ENCODE measurements around the gene ASB7. TPM values are rescaled to one million over a fixed set of nuclear protein-coding genes. Genes with fewer than 3 reads are reported as not detected.

The ASB7 gene
- total RNA-seq, 1 experiment from 2014 or later = 12.9 TPM

DNA sequence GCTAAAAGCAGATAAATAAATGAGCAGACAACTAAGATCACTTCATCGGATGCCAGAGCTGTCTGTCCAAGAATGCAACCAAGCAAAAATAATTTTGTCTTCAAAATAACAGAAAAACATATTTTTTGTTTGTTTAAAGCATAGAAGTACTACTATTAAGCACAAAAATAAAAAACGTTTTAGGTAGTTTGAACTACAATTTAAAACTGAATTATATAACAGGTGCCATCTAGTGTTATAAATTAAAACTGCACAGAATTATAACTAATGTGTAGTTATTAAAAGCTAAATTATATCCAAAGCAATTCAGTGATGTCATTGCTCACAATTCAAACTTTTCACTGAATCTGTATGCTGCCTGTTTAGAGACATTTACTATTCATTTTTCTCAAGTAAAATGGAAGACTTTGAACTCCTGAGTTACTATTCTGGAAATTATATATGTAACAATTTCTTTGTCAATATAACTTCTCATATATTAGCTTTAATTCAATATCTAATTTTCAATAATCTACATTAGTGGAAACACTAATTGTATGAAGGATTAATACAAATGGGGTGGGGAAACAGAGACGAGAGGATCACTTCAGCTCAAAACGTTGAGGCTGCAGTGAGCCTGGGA is 29.9 kb upstream of the ASB7 start:
- H3K27ac Mint-ChIP-seq = no peak overlapping the region
- POLR2A ChIA-PET = no interaction called here
- no peak for TF ChIP-seq ZNF396 (CRISPR knock-in tag; IDR thresholded peaks at IDR 0.05; ENCODE audit: borderline replicate concordance)
- no peak for TF ChIP-seq NR3C1 (CRISPR knock-in tag; conservative IDR thresholded peaks at IDR 0.05; ENCODE audit: low read depth)
- no peak for TF ChIP-seq GTF2I (CRISPR knock-in tag; conservative IDR thresholded peaks at IDR 0.05)
- TF ChIP-seq JUN (CRISPR knock-in tag; IDR thresholded peaks at IDR 0.05) = no peak
- no peak for TF ChIP-seq FOXJ3 (CRISPR knock-in tag; IDR thresholded peaks at IDR 0.05; ENCODE audit: borderline replicate concordance)

DNA sequence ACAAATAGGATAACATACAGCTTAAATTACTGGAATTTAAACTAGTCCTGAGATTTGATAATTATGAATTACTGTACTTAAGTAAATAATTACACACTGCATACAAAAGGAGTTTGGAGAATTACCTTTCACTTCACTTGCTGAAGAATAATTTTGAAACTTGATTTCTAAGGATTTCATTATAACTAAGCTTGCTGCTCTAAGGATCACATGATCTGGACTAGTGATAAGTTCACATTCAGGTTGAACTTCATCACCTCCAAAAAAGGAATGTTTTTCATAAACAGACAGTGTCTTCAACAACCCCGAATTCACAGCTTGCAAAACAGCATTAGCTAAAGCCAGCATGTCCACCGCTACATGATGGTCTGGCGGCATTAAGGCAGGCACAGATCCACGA is 28.9 kb upstream of the ASB7 start:
- H3K36me3 Mint-ChIP-seq = peaks cover 16% of the 10 kb centered on the region
- no peak overlapping the region for H3K27ac Mint-ChIP-seq
- no peaks in the 10 kb centered on the region for H3K27me3 Mint-ChIP-seq (ENCODE audit: low read depth)
- DNase-seq (ENCODE audit: low spot score) (no peak), ATAC-seq (no peak)
- ChIA-PET CTCF (interaction anchor here (0.7 to 1.8 kb wide), 2 partner anchors 223 to 442 kb away, joined by 4 to 9 read pairs; no protein-coding TSS in a partner anchor), POLR2A (no interaction called here)
- TF ChIP-seq ETV6 (CRISPR knock-in tag; IDR thresholded peaks at IDR 0.05) (no peak), NR1H2 (CRISPR knock-in tag; IDR thresholded peaks at IDR 0.05) (no peak), NFYB (CRISPR knock-in tag; conservative IDR thresholded peaks at IDR 0.05; ENCODE audit: low read depth) (no peak), ZNF121 (CRISPR knock-in tag; IDR thresholded peaks at IDR 0.05) (no peak), NFATC4 (CRISPR knock-in tag; IDR thresholded peaks at IDR 0.05) (no peak), ZNF671 (CRISPR knock-in tag; IDR thresholded peaks at IDR 0.05) (no peak), TEAD1 (CRISPR knock-in tag; IDR thresholded peaks at IDR 0.05) (no peak), ZNF219 (CRISPR knock-in tag; IDR thresholded peaks at IDR 0.05; ENCODE audit: borderline replicate concordance) (no peak), ZNF263 (CRISPR knock-in tag; IDR thresholded peaks at IDR 0.05; ENCODE audit: low read depth) (no peak)
- TF ChIP-seq, protein P1, sequence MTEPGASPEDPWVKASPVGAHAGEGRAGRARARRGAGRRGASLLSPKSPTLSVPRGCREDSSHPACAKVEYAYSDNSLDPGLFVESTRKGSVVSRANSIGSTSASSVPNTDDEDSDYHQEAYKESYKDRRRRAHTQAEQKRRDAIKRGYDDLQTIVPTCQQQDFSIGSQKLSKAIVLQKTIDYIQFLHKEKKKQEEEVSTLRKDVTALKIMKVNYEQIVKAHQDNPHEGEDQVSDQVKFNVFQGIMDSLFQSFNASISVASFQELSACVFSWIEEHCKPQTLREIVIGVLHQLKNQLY (CRISPR knock-in tag; IDR thresholded peaks at IDR 0.05) = no peak
- TF ChIP-seq, protein P2, sequence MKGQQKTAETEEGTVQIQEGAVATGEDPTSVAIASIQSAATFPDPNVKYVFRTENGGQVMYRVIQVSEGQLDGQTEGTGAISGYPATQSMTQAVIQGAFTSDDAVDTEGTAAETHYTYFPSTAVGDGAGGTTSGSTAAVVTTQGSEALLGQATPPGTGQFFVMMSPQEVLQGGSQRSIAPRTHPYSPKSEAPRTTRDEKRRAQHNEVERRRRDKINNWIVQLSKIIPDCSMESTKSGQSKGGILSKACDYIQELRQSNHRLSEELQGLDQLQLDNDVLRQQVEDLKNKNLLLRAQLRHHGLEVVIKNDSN (CRISPR knock-in tag; IDR thresholded peaks at IDR 0.05) = no peak
- TF ChIP-seq, protein P3, sequence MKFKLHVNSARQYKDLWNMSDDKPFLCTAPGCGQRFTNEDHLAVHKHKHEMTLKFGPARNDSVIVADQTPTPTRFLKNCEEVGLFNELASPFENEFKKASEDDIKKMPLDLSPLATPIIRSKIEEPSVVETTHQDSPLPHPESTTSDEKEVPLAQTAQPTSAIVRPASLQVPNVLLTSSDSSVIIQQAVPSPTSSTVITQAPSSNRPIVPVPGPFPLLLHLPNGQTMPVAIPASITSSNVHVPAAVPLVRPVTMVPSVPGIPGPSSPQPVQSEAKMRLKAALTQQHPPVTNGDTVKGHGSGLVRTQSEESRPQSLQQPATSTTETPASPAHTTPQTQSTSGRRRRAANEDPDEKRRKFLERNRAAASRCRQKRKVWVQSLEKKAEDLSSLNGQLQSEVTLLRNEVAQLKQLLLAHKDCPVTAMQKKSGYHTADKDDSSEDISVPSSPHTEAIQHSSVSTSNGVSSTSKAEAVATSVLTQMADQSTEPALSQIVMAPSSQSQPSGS (CRISPR knock-in tag; IDR thresholded peaks at IDR 0.05; ENCODE audit: borderline replicate concordance, low read depth) = no peak
- TF ChIP-seq, protein P4, sequence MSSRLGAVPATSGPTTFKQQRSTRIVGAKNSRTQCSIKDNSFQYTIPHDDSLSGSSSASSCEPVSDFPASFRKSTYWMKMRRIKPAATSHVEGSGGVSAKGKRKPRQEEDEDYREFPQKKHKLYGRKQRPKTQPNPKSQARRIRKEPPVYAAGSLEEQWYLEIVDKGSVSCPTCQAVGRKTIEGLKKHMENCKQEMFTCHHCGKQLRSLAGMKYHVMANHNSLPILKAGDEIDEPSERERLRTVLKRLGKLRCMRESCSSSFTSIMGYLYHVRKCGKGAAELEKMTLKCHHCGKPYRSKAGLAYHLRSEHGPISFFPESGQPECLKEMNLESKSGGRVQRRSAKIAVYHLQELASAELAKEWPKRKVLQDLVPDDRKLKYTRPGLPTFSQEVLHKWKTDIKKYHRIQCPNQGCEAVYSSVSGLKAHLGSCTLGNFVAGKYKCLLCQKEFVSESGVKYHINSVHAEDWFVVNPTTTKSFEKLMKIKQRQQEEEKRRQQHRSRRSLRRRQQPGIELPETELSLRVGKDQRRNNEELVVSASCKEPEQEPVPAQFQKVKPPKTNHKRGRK (CRISPR knock-in tag; IDR thresholded peaks at IDR 0.05; ENCODE audit: borderline replicate concordance) = no peak
- TF ChIP-seq, protein P5, sequence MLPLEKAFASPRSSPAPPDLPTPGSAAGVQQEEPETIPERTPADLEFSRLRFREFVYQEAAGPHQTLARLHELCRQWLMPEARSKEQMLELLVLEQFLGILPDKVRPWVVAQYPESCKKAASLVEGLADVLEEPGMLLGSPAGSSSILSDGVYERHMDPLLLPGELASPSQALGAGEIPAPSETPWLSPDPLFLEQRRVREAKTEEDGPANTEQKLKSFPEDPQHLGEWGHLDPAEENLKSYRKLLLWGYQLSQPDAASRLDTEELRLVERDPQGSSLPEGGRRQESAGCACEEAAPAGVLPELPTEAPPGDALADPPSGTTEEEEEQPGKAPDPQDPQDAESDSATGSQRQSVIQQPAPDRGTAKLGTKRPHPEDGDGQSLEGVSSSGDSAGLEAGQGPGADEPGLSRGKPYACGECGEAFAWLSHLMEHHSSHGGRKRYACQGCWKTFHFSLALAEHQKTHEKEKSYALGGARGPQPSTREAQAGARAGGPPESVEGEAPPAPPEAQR (CRISPR knock-in tag; IDR thresholded peaks at IDR 0.05) = no peak
- H3K4me1 Mint-ChIP-seq = no peaks in the 10 kb centered on the region
- no peaks in the 10 kb centered on the region for H3K9me3 Mint-ChIP-seq
- no peak overlapping the region for H3K4me3 Mint-ChIP-seq

More for the DNA sequence above, 29.9 kb upstream of the ASB7 start:
- CTCF ChIA-PET = interaction anchor here (0.6 to 1.8 kb wide), 4 partner anchors 222 to 361 kb away, joined by 4 to 9 read pairs (median 4); partner anchors contain the start of gene ADAMTS17
- Mint-ChIP-seq H3K27me3 (ENCODE audit: low read depth) (no peaks in the 10 kb centered on the region), H3K9me3 (no peaks in the 10 kb centered on the region), H3K4me3 (no peak overlapping the region), H3K4me1 (no peaks in the 10 kb centered on the region), H3K36me3 (peaks cover 14% of the 10 kb centered on the region)
- ATAC-seq (no peak), DNase-seq (ENCODE audit: low spot score) (no peak)

Measured in WTC11 (cell line).